ENCODE data around the gene ABLIM2. TPM values are rescaled to one million over a fixed set of nuclear protein-coding genes. Genes with fewer than 3 reads are reported as not detected.

The ABLIM2 gene
- total RNA-seq, 2 donors from 2014 or later, result 5.7 to 11.2 TPM

- Histone ChIP-seq H3K4me3 (no peak overlapping the region), H3K4me1 (peaks cover 0 to 43% of the 10 kb centered on the region in 2 donors), H3K36me3 (no peaks in the 10 kb centered on the region), H3K27ac (peak overlapping the region in 1 of 2 donors; percentile 66), H3K27me3 (no peaks in the 10 kb centered on the region), H3K9me3 (no peaks in the 10 kb centered on the region)
- TF ChIP-seq CTCF (IDR thresholded peaks at IDR 0.05), result no peak
- no peak for DNase-seq (ENCODE audit: low spot score)
Observed at GRCh38 chr4:8081171-8081570, 77.4 kb downstream of the ABLIM2 start.

- Histone ChIP-seq H3K4me3 (no peak overlapping the region), H3K36me3 (no peaks in the 10 kb centered on the region), H3K9me3 (no peaks in the 10 kb centered on the region), H3K4me1 (peaks cover 0 to 43% of the 10 kb centered on the region in 2 donors), H3K27me3 (no peaks in the 10 kb centered on the region), H3K27ac (peak overlapping the region; percentile 45 to 66)
- DNase-seq (ENCODE audit: low spot score), result no peak
- no peak for TF ChIP-seq CTCF (IDR thresholded peaks at IDR 0.05)
Observed at GRCh38 chr4:8080754-8081065, 77.9 kb downstream of the ABLIM2 start.

GRCh38 chr4:8079916-8080753, 78.5 kb downstream of the ABLIM2 start:
- peaks cover 0 to 43% of the 10 kb centered on the region in 2 donors for H3K4me1 ChIP-seq
- H3K9me3 ChIP-seq, result no peaks in the 10 kb centered on the region
- no peaks in the 10 kb centered on the region for H3K36me3 ChIP-seq
- DNase-seq (ENCODE audit: low spot score), result no peak
- no peak overlapping the region for H3K4me3 ChIP-seq
- no peak for TF ChIP-seq CTCF (IDR thresholded peaks at IDR 0.05)
- H3K27me3 ChIP-seq, result no peaks in the 10 kb centered on the region
- peak overlapping the region; percentile 45 to 66 for H3K27ac ChIP-seq

- Histone ChIP-seq H3K9me3 (no peaks in the 10 kb centered on the region), H3K27ac (peak overlapping the region; percentile 45 to 66), H3K36me3 (no peaks in the 10 kb centered on the region), H3K27me3 (no peaks in the 10 kb centered on the region), H3K4me1 (peaks cover 0 to 43% of the 10 kb centered on the region in 2 donors), H3K4me3 (no peak overlapping the region)
- no peak for DNase-seq (ENCODE audit: low spot score)
- no peak for TF ChIP-seq CTCF (IDR thresholded peaks at IDR 0.05)
Observed at GRCh38 chr4:8079031-8079885, 79.4 kb downstream of the ABLIM2 start.

GRCh38 chr4:8078610-8079015, 80.0 kb downstream of the ABLIM2 start:
- H3K4me3 ChIP-seq, result no peak overlapping the region
- DNase-seq (ENCODE audit: low spot score), result no peak

More at GRCh38 chr4:8078610-8079015, 80.0 kb downstream of the ABLIM2 start:
- no peak for TF ChIP-seq CTCF (IDR thresholded peaks at IDR 0.05)
- Histone ChIP-seq H3K27me3 (no peaks in the 10 kb centered on the region), H3K9me3 (no peaks in the 10 kb centered on the region), H3K27ac (peak overlapping the region in 1 of 2 donors; percentile 8), H3K4me1 (peaks cover 0 to 43% of the 10 kb centered on the region in 2 donors), H3K36me3 (no peaks in the 10 kb centered on the region)
